Left lung (tissue), 10 donors: ENCODE data around the gene MLLT3. TPM values are rescaled to one million over a fixed set of nuclear protein-coding genes. Genes with fewer than 3 reads are reported as not detected.

Source experiments
- ATAC-seq: fragments of 200-7000 bp; cut with Tn5 transposase; one replicate; pipeline ENCODE4 v1.9.1; 2020; ENCODE audit warnings: moderate library complexity
- DNase-seq, 4 donors: peaks; one replicate each; pipeline ENCODE4 v3.0.0-alpha.2; 2013 to 2020
- H3K27ac ChIP-seq, 2 donors: fragments of 200-600 bp; sonication (generic) in 1 of 2; one replicate each; pipeline versions ENCODE4 v1.5.0 to v1.8.0; 2020 to 2021
- H3K27me3 ChIP-seq, 2 donors: fragments of 200-600 bp; sonication (generic) in 1 of 2; one replicate each; pipeline versions ENCODE4 v1.5.0 to v1.8.0; 2020 to 2021
- H3K36me3 ChIP-seq, 2 donors: fragments of 200-600 bp; sonication (generic) in 1 of 2; one replicate each; pipeline versions ENCODE4 v1.5.0 to v1.8.0; 2020 to 2021
- H3K4me1 ChIP-seq, 2 donors: fragments of 200-600 bp; one replicate each; pipeline ENCODE4 v1.8.0; 2021
- H3K4me3 ChIP-seq, 2 donors: fragments of 200-600 bp; sonication (generic) in 1 of 2; one replicate each; pipeline versions ENCODE4 v1.5.0 to v1.8.0; 2020 to 2021; ENCODE audit warnings: mild to moderate bottlenecking in 1 of 2
- H3K9me3 ChIP-seq, 2 donors: fragments of 200-600 bp; sonication (generic) in 1 of 2; one replicate each; pipeline versions ENCODE4 v1.5.0 to v1.8.0; 2020 to 2021
- intact Hi-C, 2 donors: fragments of 100-400 bp; cut with DNase I; formaldehyde crosslinking; loops; one replicate each; pipeline versions ENCODE4 v1.11.2 to v1.14.2; 2022
- polyA plus RNA-seq, 6 donors: library from polyadenylated mRNA; unstranded; fragments of 120-200 nt; gene quantifications; one replicate each; pipeline ENCODE4 v1.2.1, GENCODE V29; 2013; ENCODE audit not compliant: insufficient read length in 6 of 6
- total RNA-seq, 2 donors: library from RNA; stranded (reverse); fragmentation: NEBNext Ultra II Directional; extraction: Animal tissue kit (Norgen Biotek cat#: 25700); gene quantifications; one replicate each; pipeline ENCODE4 v1.2.1, GENCODE V29; 2021
- TF ChIP-seq, protein P1 (sequence below), 2 donors: fragments of 200-600 bp; sonication (generic) in 1 of 2; IDR thresholded peaks; one replicate each; pipeline versions ENCODE4 v1.5.0 to v1.8.0; 2021; ENCODE audit warnings: antibody characterized with exemption in 2 of 2
- donor health status: DM: no; HTN: yes; CAD: no.
- donor health status: DM: no; HTN: no; CAD: no.

Gene MLLT3
- total and polyA plus RNA-seq, 8 donors: 17.0 to 38.2 (median 32.5) TPM

DNA sequence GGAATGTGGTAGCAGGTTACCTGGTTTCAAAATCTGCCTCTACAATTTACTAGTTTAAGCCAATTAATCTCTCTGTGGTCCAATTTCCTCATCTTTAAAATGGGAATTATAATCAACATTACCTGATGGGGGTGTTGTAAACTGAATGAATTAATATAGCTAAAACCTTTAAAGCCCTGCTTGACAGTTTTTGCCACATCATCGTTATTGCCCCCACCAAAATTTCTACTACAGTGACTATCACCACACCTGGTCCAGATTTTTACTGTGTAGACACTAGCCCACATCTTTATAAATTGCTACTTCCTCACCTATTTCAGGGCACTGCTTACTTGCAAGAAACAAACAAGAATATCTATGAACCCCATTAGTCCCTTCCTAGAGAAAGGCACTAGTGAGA is 65.0 kb downstream of the MLLT3 start:
- DNase-seq: no peak
- Histone ChIP-seq H3K9me3 (no peaks in the 10 kb centered on the region), H3K27ac (no peak overlapping the region), H3K4me3 (no peak overlapping the region), H3K27me3 (no peaks in the 10 kb centered on the region), H3K4me1 (peaks cover 3 to 27% of the 10 kb centered on the region in 2 donors), H3K36me3 (no peaks in the 10 kb centered on the region)
- ATAC-seq: no peak
- TF ChIP-seq, protein P1, sequence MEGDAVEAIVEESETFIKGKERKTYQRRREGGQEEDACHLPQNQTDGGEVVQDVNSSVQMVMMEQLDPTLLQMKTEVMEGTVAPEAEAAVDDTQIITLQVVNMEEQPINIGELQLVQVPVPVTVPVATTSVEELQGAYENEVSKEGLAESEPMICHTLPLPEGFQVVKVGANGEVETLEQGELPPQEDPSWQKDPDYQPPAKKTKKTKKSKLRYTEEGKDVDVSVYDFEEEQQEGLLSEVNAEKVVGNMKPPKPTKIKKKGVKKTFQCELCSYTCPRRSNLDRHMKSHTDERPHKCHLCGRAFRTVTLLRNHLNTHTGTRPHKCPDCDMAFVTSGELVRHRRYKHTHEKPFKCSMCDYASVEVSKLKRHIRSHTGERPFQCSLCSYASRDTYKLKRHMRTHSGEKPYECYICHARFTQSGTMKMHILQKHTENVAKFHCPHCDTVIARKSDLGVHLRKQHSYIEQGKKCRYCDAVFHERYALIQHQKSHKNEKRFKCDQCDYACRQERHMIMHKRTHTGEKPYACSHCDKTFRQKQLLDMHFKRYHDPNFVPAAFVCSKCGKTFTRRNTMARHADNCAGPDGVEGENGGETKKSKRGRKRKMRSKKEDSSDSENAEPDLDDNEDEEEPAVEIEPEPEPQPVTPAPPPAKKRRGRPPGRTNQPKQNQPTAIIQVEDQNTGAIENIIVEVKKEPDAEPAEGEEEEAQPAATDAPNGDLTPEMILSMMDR (IDR thresholded peaks at IDR 0.05): no peak
- intact Hi-C loops: no loop called here

DNA sequence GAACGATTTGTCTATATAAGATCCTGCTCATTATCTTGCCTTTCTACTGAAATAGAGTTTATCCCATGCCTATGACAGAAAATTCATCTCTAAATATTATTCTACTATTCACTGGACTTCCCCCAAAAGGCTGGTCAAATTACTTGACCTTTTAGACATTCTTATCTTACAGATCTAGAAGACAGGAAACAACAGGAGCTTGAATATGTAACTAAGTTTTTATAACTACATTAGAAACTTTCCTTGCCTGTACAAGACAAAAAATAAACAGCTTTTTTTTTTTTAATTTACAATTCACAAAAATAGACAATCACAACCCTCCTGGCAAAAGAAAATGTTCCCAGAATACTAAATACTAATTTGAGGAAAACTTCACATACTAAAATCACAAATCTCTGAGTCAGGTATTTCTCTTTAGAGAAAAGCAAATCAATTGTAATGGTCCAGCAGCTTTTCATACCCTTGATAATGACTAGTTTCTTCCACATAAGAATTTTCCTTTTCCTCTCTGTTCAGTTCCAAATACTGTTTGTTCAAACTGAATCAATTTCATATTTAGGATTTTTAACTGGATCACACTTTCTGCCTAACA is 68.6 kb downstream of the MLLT3 start:
- TF ChIP-seq, protein P1 (IDR thresholded peaks at IDR 0.05): no peak
- ATAC-seq: no peak
- no peak overlapping the region for H3K4me3 ChIP-seq
- DNase-seq: no peak
- H3K9me3 ChIP-seq: no peaks in the 10 kb centered on the region
- peaks cover 0 to 18% of the 10 kb centered on the region in 2 donors for H3K4me1 ChIP-seq
- H3K27me3 ChIP-seq: no peaks in the 10 kb centered on the region
- H3K27ac ChIP-seq: no peak overlapping the region
- intact Hi-C loops: no loop called here
- no peaks in the 10 kb centered on the region for H3K36me3 ChIP-seq

DNA sequence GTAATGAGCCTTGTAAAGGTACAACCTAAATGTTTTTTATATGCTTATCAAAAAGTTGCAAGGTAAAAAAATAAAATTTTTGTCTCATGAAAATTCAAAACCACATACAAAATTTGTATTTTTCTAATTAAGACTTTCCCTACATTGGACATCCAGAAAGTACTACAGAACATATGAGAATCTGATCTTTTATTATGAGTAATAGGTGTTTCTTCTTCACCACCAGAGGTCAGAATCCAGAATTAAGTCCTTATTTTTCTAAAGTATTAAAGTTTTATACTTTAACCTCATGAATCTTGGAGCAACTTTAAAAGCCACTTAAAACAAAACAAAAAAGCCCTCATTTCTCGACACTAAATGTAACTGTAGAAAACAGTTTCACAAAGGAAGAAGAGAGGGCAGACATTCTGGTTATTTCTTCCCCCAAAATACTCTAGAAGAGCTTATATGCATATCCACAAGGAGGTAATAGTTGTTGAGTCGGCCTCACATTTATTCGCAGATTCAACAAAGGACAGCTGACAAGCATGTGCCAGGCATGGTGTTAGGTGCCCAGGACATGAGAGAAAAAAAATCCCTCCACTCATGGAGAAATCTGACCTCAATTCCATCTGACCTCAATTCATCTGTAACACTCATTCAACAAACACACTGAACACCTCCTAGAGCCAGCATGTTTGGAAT is 69.3 kb downstream of the MLLT3 start:
- no peak overlapping the region for H3K4me3 ChIP-seq
- DNase-seq (no peak), ATAC-seq (peak; percentile 31)
- TF ChIP-seq, protein P1 (IDR thresholded peaks at IDR 0.05): peak in 1 of 2 donors; percentile 33
- no peaks in the 10 kb centered on the region for H3K9me3 ChIP-seq
- no peaks in the 10 kb centered on the region for H3K36me3 ChIP-seq
- H3K4me1 ChIP-seq: peaks cover 0 to 12% of the 10 kb centered on the region in 2 donors
- no peaks in the 10 kb centered on the region for H3K27me3 ChIP-seq
- intact Hi-C loops: no loop called here
- no peak overlapping the region for H3K27ac ChIP-seq

DNA sequence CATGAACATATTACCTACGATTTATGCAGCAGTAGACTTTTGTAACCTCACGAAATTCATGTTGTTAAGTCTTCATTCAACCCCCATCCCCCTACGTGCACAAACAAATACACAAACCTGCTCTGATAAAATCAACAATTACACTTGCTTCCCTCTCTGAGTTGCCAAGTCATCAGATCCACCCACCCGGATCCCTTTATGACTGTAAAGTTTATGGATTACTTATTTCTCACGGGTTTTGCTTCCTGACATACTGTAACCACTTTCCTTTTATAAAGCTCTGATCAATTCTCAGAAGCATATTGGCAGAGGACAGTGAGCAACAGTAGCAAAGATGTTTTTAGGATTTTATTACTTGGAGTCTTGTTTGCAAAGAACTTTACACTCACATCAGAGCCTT is 70.5 kb downstream of the MLLT3 start:
- H3K36me3 ChIP-seq: no peaks in the 10 kb centered on the region
- no peaks in the 10 kb centered on the region for H3K9me3 ChIP-seq
- no peak for ATAC-seq
- peaks cover 0 to 9% of the 10 kb centered on the region in 2 donors for H3K4me1 ChIP-seq
- no peak for DNase-seq
- H3K4me3 ChIP-seq: no peak overlapping the region
- intact Hi-C loops: no loop called here
- no peaks in the 10 kb centered on the region for H3K27me3 ChIP-seq
- TF ChIP-seq, protein P1 (IDR thresholded peaks at IDR 0.05): no peak
- no peak overlapping the region for H3K27ac ChIP-seq

DNA sequence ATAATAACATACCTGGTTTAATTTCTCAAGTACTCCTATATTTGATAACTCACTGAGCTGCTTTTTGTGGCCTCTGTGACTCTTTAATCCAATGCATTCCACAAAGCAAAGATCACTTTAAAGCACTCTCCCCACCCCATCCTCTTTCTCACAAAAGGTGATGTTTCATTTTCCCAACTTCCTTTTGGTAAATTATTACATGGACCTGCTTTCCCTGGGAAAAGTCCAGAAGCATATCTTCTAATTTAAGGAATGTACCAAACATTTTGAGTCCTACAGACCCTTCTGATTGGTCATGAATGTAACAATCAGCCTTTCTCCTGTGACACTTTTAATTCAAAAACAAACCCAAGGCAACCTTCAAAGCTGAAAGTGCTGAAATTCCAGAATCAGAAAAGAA is 71.1 kb downstream of the MLLT3 start:
- peak overlapping the region in 1 of 2 donors; percentile 54 for H3K27ac ChIP-seq
- no peaks in the 10 kb centered on the region for H3K9me3 ChIP-seq
- H3K36me3 ChIP-seq: no peaks in the 10 kb centered on the region
- TF ChIP-seq, protein P1 (IDR thresholded peaks at IDR 0.05): no peak
- ATAC-seq (peak; percentile 87), DNase-seq (no peak)
- H3K4me3 ChIP-seq: no peak overlapping the region
- peaks cover 0 to 9% of the 10 kb centered on the region in 2 donors for H3K4me1 ChIP-seq
- H3K27me3 ChIP-seq: no peaks in the 10 kb centered on the region
- intact Hi-C loops: no loop called here
